D341Med (cell line): ENCODE measurements around the gene PLCG1.

Source experiments
- DNase-seq: peaks from one replicate; pipeline ENCODE4 v3.0.0; 2012; ENCODE audit warnings: low spot score

Gene PLCG1

GRCh38 chr20:41214202-41214601 lies 76.9 kb downstream of the PLCG1 start:
- no peak for DNase-seq

DNA sequence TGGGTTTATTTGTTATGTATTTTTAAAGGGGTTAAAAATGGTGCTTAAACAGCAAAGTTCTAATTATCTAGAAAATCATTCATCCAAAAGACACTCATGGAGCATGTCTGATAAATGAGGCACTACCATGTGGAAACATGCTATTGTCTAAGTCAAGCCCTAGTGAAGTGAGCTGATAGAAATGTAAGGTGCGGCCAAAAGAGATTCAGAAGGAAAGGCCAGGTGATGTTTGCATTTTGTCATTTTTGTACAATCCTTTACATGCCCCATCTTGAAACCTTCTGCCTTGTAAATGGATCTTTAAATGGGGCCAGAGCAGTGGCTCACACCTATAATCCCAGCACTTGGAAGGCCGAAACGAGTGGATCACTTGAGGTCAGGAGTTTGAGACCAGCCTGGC lies 77.3 kb downstream of the PLCG1 start:
- DNase-seq = no peak

- no peak for DNase-seq
Observed at GRCh38 chr20:41217422-41217821, 80.1 kb downstream of the PLCG1 start.

- no peak for DNase-seq
Observed at GRCh38 chr20:41218466-41218865, 81.1 kb downstream of the PLCG1 start.

GRCh38 chr20:41219824-41220223 lies 82.5 kb downstream of the PLCG1 start:
- no peak for DNase-seq

DNA sequence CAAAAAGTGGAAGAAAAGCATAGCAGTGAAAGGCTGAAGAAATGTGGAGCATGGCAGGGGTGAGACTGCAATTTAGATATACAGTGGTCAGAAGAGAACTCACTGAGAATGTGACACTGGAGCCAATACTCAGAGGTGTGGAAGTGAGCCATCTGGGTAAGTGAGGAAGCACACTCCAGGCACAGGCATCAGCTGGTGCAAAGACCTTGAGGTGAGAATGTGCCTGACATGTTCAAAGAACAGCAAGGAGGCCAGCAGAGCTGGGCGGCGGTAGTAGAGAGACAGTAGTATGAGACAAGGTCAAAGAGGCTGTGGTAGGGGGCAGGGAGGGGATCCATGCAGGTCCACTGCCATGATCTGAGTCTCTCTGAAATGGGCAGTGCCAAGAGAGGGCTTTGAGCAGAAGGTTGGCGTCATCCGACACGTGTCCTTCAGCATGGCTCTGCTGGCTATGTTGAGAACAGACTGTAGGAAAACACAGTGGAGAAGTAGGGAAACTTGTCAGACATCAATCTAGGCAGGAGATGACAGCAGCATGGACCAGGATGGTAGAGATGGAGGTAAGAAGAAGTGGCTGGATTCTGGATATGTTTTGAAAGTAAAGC lies 84.4 kb downstream of the PLCG1 start:
- DNase-seq = no peak

- no peak for DNase-seq
Observed at GRCh38 chr20:41222296-41222695, 85.0 kb downstream of the PLCG1 start.

GRCh38 chr20:41222703-41223102 lies 85.4 kb downstream of the PLCG1 start:
- no peak for DNase-seq

DNA sequence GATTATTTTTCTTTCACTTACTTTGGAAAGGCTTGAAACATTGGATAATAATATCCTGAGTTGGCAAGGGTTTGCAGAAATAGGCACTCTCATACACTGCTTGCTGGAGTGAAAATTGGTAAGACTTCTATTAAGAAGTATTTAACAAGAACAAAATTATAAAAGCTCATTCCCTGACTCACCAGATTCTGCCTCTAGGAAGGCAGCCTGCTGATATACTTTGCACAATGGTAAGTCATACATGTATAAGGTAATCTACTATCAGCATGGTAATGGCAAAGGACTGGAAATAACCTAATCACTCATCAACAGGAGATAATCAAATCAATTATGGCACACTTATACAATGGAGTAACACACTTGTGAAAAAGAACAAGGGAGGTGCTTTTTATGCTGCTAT lies 85.8 kb downstream of the PLCG1 start:
- DNase-seq = no peak

GRCh38 chr20:41224281-41224680 lies 86.9 kb downstream of the PLCG1 start:
- no peak for DNase-seq

DNA sequence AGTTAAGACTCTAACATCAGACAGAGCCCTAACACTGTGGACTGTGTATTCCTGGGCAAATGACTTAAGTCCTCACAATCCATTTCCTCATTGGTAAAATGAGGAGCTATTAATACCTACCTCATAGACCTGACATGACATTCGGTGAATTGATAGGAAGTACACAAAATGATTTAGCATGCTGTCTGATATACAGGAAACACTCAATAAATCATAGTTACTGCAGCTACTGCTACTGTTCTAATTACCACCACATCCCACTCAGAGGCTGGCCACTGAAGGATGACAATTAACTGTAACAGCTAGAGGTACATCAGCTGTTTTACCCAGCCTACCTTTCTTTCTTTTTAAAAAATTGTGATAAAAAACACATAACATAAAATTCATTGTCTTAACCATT lies 87.7 kb downstream of the PLCG1 start:
- no peak for DNase-seq

DNA sequence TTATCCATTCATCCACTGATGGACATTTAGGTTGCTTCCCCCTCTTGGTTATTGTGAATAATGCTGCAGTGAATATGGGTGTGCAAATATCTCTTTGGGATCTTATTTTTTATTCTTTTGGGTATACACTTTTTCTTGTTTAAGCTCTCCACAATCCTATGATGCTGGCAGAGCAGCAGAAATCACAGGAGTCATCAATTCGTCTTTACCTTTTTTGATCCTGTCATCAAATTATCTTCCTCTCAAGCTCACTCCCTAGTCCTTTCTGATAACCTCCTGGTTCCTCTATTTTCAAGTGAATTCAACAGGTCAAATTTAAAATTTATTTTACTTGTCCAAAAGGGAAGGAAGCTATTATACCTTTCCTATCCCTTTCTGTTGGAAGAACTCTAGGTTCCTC lies 89.1 kb downstream of the PLCG1 start:
- DNase-seq = no peak
